RKO (cell line): ENCODE measurements around the gene ARPC4.
"Not testable (repeated sequence)": the region's sequence is repeated elsewhere in the genome, so short reads cannot be mapped to it uniquely, and the experiment has no call there.

Source experiments
- DNase-seq: peaks from one replicate; pipeline ENCODE4 v3.0.0-alpha.2; 2016; ENCODE audit warnings: low spot score

Gene ARPC4

DNA sequence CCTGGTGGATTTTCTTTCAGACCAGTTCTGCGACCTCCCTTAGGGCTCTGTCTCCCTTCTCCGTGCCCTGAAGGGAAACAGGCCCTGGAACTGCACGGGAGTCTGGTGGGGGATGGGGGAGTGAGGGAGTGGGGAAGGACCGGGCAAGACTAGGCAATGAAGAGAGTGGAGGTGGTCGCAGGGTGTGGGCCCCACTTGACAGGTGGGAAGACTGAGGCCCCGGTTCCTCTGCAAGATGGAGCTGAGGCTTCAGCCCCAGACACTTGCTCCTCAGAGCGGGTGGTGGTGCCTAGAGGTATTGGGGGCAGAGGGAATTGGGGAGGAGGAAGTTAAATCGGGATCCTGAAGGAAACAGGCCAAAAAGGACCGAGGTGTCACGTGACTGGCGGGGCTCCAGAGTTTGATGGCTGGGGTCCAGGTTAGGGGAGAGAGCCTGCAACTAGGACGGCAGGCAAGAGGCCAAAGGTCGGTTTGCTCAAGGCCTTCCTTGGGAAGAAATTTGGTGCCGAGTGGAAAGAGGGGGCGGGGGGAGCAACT lies 22.5 kb upstream of the ARPC4 start:
- DNase-seq: no peak

DNA sequence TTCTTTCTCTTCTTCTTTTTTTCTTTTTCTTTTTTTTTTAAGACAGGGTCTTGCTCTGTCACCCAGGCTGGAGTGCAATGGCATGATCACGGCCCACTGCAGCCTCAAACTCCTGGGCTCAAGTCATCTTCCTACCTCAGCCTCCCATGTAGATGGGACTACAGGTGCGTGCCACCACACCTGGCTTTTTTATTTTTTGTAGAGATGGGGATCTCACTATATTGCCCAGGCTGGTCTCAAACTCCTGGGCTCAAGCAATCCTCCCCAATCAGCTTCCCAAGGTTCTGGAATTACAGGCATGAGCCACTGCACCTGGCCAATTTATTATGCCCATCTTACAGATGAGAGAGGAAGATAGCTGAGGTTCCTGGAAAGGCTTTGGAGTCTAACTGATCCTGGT lies 21.9 kb upstream of the ARPC4 start:
- not testable (repeated sequence) for DNase-seq

GRCh38 chr3:9776896-9777693 lies 15.8 kb upstream of the ARPC4 start:
- no peak for DNase-seq

GRCh38 chr3:9777694-9778021 lies 15.2 kb upstream of the ARPC4 start:
- DNase-seq: no peak

DNA sequence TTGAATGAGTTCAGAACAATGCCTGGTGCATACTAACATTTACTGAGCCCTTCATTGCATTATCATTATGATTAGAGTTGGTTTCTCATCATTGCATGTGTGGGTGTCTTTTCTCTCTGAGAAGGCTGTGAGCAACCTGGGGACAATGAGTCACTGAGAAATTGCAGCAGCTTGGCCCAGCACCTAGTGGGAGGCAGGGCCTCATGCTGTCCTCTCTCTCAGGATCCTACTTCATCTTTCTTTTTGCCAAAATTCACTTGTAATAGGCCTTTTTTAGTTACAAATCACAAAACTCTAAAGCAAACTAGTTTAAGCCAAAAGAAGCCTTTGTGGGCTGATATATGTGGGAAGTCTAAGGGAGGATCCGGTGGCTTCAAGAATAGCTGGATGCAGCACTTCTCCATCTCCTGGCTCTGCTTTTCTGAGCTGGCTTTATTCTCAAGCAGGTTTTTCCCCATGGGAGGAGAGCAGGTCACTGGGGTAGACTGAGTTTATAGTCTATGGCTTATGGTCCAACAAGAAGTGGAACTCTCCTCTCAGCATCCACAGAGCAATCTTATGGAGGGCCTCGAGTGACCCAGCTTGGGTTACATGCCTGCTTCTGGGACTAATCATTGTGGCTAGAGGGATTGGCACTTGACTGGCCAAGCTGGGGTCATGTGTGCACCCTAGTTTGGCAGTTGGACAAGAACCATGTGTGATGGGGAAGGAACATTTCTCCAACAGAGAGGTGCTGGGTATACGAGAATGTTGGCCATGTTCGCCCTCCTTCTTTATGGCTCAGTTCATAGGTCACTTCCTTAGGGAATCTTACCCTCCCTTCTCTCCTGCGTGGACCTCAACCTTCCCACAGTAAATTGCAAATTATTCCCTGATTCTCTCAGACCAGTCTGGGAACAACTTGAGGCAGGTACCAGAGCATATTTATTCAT lies 14.5 kb upstream of the ARPC4 start:
- peak; percentile 63 for DNase-seq

DNA sequence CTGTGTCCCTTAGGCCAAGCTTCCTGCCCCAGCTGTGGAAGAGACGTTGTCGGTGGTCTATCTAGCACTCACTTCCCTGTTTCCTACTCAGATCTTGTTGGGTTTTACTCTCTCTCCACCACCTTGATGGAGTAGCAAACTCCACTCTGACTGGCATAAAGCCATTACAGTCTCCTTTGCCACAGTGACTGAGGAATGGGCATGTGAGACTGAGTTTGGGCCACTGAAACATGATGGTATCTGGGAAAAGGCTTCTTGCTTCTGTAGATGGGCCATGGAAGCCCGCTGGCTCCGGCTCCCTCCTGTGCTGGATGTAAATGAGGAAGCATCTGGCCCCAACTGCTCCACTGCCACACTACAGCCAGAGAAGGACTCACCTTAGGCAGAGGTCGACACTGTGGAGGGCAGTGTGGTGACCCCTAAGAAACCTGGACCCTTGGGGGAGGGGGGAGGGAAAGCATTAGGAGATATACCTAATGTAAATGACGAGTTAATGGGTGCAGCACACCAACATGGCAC lies 13.7 kb upstream of the ARPC4 start:
- DNase-seq: no peak

DNA sequence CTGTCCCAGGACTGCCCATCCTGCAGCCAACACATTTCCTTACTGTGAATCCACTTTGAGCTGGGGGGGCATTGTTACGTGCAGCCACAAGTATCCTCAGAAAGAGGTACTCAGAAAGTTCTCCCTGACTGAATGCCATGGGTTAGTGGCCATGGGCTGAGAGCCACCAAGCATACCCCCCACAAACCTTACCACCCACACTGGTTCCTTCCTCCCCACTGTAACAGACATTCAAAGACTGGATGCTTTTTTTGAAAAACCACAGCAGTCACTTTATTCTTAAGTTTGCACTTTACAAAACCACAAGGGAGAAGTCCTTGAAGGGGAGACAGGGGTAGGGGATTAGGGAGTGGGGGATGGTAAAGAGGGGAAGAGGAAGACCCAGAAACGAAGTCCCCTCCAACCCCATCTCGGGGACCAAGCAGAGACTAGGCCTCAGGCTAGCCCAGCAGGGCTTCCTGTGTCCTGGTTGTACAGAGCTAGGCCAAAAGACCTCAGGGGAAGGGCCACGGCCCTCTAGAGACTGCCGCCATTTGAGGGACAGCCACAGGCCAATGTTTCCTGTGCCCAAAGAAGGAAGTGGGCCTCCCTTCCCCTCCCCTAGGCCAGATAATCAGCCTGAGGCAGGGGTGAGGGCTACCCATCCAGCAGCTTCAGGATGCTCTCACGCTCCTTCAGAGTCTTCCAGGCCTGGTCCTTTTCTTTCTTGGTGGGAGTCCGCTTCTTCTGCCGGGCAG lies 13.0 kb upstream of the ARPC4 start:
- no peak for DNase-seq

- DNase-seq: no peak
Observed at GRCh38 chr3:9780458-9780812, 12.4 kb upstream of the ARPC4 start.

DNA sequence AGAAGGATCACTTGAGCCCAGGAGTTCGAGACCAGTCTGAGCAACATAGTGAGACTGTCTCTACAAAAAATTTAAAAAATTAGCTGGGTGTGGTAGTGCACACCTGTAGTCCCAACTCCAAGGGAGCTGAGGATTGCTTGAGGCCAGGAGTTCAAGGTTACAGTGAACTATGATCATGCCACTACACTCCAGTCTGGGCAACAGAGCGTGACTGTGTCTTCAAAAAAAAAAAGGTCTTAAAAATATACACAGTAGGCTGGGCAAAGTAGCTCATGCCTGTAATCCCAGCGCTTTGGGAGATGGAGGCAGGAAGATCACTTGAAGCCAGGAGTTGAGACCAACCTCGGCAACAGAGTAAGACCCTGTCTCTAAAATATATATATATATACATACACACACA lies 12.0 kb upstream of the ARPC4 start:
- no peak for DNase-seq

DNA sequence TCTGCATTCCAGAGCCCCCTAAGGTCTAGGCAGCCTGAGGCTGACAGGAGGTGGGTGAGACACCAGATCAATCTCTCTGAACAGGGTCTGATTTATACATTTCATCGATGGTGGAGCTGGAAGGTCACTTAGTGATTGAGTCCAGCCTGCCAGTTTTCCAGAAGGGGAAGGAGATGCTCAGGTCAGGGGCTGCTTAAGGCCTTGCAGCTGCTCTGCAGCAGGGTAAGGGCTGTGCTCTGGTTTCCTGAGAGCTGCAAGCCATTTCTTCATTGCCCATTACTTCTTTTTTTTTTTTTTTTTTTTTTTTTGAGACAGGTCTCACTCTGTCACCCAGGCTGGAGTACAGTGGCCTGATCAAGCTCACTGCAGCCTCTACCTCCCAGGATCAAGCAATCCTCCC lies 11.3 kb upstream of the ARPC4 start:
- DNase-seq: no peak

- no peak for DNase-seq
Observed at GRCh38 chr3:9781978-9782603, 10.8 kb upstream of the ARPC4 start.

GRCh38 chr3:9782770-9783169 lies 10.1 kb upstream of the ARPC4 start:
- DNase-seq: no peak

GRCh38 chr3:9783954-9784353 lies 8.9 kb upstream of the ARPC4 start:
- DNase-seq: no peak

GRCh38 chr3:9784965-9785364 lies 7.9 kb upstream of the ARPC4 start:
- DNase-seq: no peak

- no peak for DNase-seq
Observed at GRCh38 chr3:9785602-9786001, 7.3 kb upstream of the ARPC4 start.

GRCh38 chr3:9786209-9786739 lies 6.6 kb upstream of the ARPC4 start:
- DNase-seq: no peak

GRCh38 chr3:9786825-9787669 lies 5.8 kb upstream of the ARPC4 start:
- DNase-seq: no peak

DNA sequence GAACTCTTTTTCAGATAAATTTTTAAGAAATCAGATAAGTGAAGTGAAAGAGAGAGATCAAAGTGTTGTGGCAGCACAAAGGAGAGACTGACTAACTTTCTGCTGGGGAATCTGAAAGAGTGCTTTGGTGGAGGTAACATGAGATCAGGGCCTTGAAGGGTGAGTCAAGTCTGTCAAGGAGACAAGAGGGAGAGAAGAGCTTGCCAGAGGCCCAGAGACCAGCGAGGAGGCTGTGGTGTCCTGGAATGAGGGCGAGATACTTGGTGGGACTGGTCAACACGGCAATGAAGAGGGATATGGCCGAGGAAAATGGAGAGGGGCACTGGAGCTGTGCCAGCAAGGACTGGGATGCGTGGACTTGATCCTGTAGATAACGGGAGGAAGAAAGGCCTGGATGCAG lies 5.2 kb upstream of the ARPC4 start:
- DNase-seq: no peak

GRCh38 chr3:9791127-9791526 lies 1.8 kb upstream of the ARPC4 start:
- no peak for DNase-seq

DNA sequence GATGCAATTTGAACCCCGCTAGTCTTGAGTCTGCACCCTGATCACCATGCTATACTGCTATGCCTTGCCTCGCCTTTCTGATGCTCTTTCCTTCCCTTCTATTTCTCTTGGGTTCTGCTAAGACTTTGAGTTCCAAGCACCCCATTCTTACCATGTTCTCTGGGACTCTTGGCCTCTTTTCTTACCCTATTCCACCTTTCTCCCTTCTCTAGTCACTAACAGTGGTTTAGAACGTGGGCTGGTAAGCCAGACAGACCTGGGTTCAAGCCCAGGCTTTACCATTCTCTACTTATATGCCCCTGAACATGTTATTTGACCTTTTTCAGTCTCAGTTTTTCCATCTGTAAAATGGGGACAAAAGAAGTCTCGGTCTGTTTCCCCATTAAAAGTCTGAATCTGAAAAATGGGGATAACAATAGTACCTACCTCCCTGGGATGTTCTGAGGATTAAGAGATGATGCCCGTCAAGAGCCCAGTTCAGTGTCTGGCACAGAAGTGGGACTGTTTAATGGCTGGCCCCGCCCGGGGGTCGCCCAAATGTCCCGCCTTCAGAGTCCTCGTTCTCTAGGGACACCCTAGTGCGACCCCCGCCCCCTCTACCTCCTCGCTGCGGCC lies 985 bp upstream of the ARPC4 start:
- DNase-seq: no peak
